HCT116 (cell line): ENCODE results near the gene ABCB6. TPM values are rescaled to one million over a fixed set of nuclear protein-coding genes. Genes with fewer than 3 reads are reported as not detected.
A peak's percentile ranks its signal among the peaks of the same experiment; 100 is the strongest.

ENCODE experiments used
- ATAC-seq: fragments of 200-7000 bp; cut with Tn5 transposase; 2 replicates; pipeline ENCODE4 v1.9.1; 2020; ENCODE audit warnings: mild to moderate bottlenecking, moderate library complexity
- BruUV-seq: library from RNA; stranded (reverse); fragments of 400-500 nt; replicated peaks from 2 replicates; lab custom pipeline; 2021; lab: Mats Ljungman, UMichigan
- CTCF ChIA-PET: fragments of 300-600 bp; sonication (Branson Sonifier 250); formaldehyde crosslinking; loops from one replicate; lab custom pipeline; 2021; ENCODE audit warnings: antibody characterized with exemption; lab: Charles Lee
- POLR2A ChIA-PET: fragments of 300-600, 350-600 bp; sonication (Branson Sonifier 250); formaldehyde crosslinking; loops from one replicate; lab custom pipeline; 2021; ENCODE audit warnings: antibody characterized with exemption; lab: Charles Lee
- RAD21 ChIA-PET, 2 experiments: fragments of 300-600 bp; sonication (Branson Sonifier 250); formaldehyde crosslinking; loops; one replicate each; lab custom pipeline; 2023; ENCODE audit warnings: low total read pairs in 2 of 2; ENCODE audit not compliant: uncharacterized antibody in 2 of 2, unreplicated experiment in 2 of 2, low non-redundant PET in 1 of 2; lab: Charles Lee
- DNase-seq: peaks from one replicate; pipeline ENCODE4 v3.0.0-alpha.2; 2010; ENCODE audit warnings: low read depth, low spot score
- H2AFZ ChIP-seq: fragments of 200-600 bp; shearing (Covaris generic), sonication (generic); 2 replicates; pipeline ENCODE4 v1.6.1; 2017; ENCODE audit warnings: low read depth, mixed run types, mixed read lengths, antibody characterized with exemption, low read length; ENCODE audit not compliant: poor library complexity, severe bottlenecking
- H3K27ac ChIP-seq: 2 replicates; pipeline ENCODE4 v1.5.1; 2012; ENCODE audit warnings: low read depth, low read length
- H3K27me3 ChIP-seq: fragments of 200-600 bp; sonication (generic); 2 replicates; pipeline ENCODE4 v1.6.1; 2016; ENCODE audit warnings: mixed run types, low read length, mixed read lengths; ENCODE audit not compliant: insufficient read depth
- H3K36me3 ChIP-seq, 2 experiments: fragments of 200-500 bp in 1 of 2; fragments of 200-600 bp in 1 of 2; sonication (Bioruptor generic) in 1 of 2; sonication (generic) in 1 of 2; 2 replicates each; pipeline versions ENCODE4 v1.5.1 to v1.6.1; 2014 to 2016; ENCODE audit warnings: low read length in 2 of 2, inconsistent platforms in 1 of 2, mixed read lengths in 1 of 2, mixed run types in 1 of 2; ENCODE audit not compliant: insufficient read depth in 2 of 2, control insufficient read depth in 1 of 2
- H3K4me1 ChIP-seq, 2 experiments: fragments of 200-600 bp in 1 of 2; sonication (generic) in 1 of 2; 2 replicates each; pipeline versions ENCODE4 v1.5.1 to v1.6.1; 2012 to 2017; ENCODE audit warnings: low read length in 2 of 2, inconsistent platforms in 1 of 2, mild to moderate bottlenecking in 1 of 2, mixed read lengths in 1 of 2, mixed run types in 1 of 2, moderate library complexity in 1 of 2; ENCODE audit not compliant: insufficient read depth in 2 of 2, control insufficient read depth in 1 of 2
- H3K4me2 ChIP-seq: fragments of 200-600 bp; sonication (generic); 2 replicates; pipeline ENCODE4 v1.6.1; 2017; ENCODE audit warnings: mixed run types, low read length, mixed read lengths
- H3K4me3 ChIP-seq, 2 experiments: fragments of 200-600 bp in 1 of 2; sonication (generic) in 1 of 2; replicated peaks in 1 of 2; 2 replicates each; pipeline ENCODE4 v1.5.1; 2011 to 2016; ENCODE audit warnings: low read length in 2 of 2, control low read depth in 1 of 2, low read depth in 1 of 2, mild to moderate bottlenecking in 1 of 2, mixed read lengths in 1 of 2, mixed run types in 1 of 2
- H3K79me2 ChIP-seq: fragments of 200-600 bp; sonication (generic); 2 replicates; pipeline ENCODE4 v1.6.1; 2017; ENCODE audit warnings: mild to moderate bottlenecking, mixed run types, low read length, moderate library complexity, mixed read lengths; ENCODE audit not compliant: insufficient read depth
- H3K9ac ChIP-seq: fragments of 200-600 bp; sonication (generic); 2 replicates; pipeline ENCODE4 v1.6.1; 2016; ENCODE audit warnings: low read length, mixed read lengths
- H3K9me2 ChIP-seq: fragments of 200-600 bp; sonication (generic), shearing (Covaris generic); 2 replicates; pipeline ENCODE4 v1.6.1; 2017; ENCODE audit warnings: mixed run types, mild to moderate bottlenecking, moderate library complexity; ENCODE audit not compliant: insufficient read depth
- H3K9me3 ChIP-seq, 2 experiments: fragments of 200-500 bp in 1 of 2; fragments of 200-600 bp in 1 of 2; sonication (Bioruptor generic) in 1 of 2; sonication (generic) in 1 of 2; 2 replicates each; pipeline ENCODE4 v1.6.1; 2014 to 2017; ENCODE audit warnings: low read length in 2 of 2, mixed read lengths in 2 of 2, inconsistent platforms in 1 of 2, low read depth in 1 of 2, mild to moderate bottlenecking in 1 of 2, mixed run types in 1 of 2, moderate library complexity in 1 of 2; ENCODE audit not compliant: control insufficient read depth in 1 of 2, insufficient read depth in 1 of 2
- H4K20me1 ChIP-seq: fragments of 200-600 bp; sonication (generic), shearing (Covaris generic); 2 replicates; pipeline ENCODE4 v1.6.1; 2017; ENCODE audit warnings: mixed run types, mild to moderate bottlenecking, moderate library complexity; ENCODE audit not compliant: insufficient read depth
- CBX3 ChIP-seq: IDR thresholded peaks from 2 replicates; pipeline ENCODE4 v1.6.1; 2012; ENCODE audit warnings: low read depth
- EGR1 ChIP-seq: IDR thresholded peaks from 2 replicates; pipeline ENCODE4 v1.6.1; 2012; ENCODE audit warnings: low read depth
- EZH2 ChIP-seq: fragments of 200-600 bp; sonication (generic); IDR thresholded peaks from 2 replicates; pipeline ENCODE4 v1.6.1; 2017; ENCODE audit warnings: antibody characterized with exemption, mixed run types
- EZH2phosphoT487 ChIP-seq: fragments of 200-600 bp; IDR thresholded peaks from 2 replicates; pipeline ENCODE4 v1.6.1; 2018; ENCODE audit warnings: antibody characterized with exemption, borderline replicate concordance
- FOSL1 ChIP-seq: IDR thresholded peaks from 2 replicates; pipeline ENCODE4 v1.6.1; 2012; ENCODE audit warnings: low read depth
- JUND ChIP-seq: IDR thresholded peaks from 2 replicates; pipeline ENCODE4 v1.6.1; 2012
- POLR2A ChIP-seq: IDR thresholded peaks from 2 replicates; pipeline ENCODE4 v1.7.0; 2011; ENCODE audit warnings: borderline replicate concordance; ENCODE audit not compliant: insufficient read depth, insufficient read length; ENCODE audit errors: extremely low read depth
- RAD21 ChIP-seq: IDR thresholded peaks from 2 replicates; pipeline ENCODE4 v1.6.1; 2012; ENCODE audit warnings: low read depth, mild to moderate bottlenecking
- SIN3A ChIP-seq: IDR thresholded peaks from 2 replicates; pipeline ENCODE4 v1.6.1; 2012; ENCODE audit warnings: low read depth
- SRF ChIP-seq: IDR thresholded peaks from 2 replicates; pipeline ENCODE4 v1.6.1; 2012; ENCODE audit warnings: low read depth
- TCF7L2 ChIP-seq: IDR thresholded peaks from 2 replicates; pipeline ENCODE4 v1.7.0; 2011; ENCODE audit warnings: borderline replicate concordance, inconsistent platforms; ENCODE audit not compliant: insufficient read depth, insufficient read length; ENCODE audit errors: extremely low read depth
- YY1 ChIP-seq: IDR thresholded peaks from 2 replicates; pipeline ENCODE4 v1.6.1; 2011; ENCODE audit warnings: low read length, low read depth, moderate library complexity, mild to moderate bottlenecking; ENCODE audit not compliant: insufficient replicate concordance; ENCODE audit errors: extremely low read depth
- ZFX ChIP-seq: fragments of 450-650 bp; IDR thresholded peaks from 2 replicates; pipeline ENCODE4 v1.6.1; 2017
- ZNF274 ChIP-seq: fragments of 200-500 bp; sonication (Bioruptor generic); IDR thresholded peaks from 2 replicates; pipeline ENCODE4 v1.6.1; 2014; ENCODE audit warnings: mild to moderate bottlenecking, low read depth, low read length, inconsistent platforms
- intact Hi-C: fragments of 100-400 bp; cut with micrococcal nuclease; formaldehyde crosslinking; loops from 2 replicates; pipeline ENCODE4 v1.10.0; 2022
- total RNA-seq: library from RNA; stranded (reverse); gene quantifications from one replicate; pipeline ENCODE4 v1.2.1, GENCODE V29; 2021; ENCODE audit not compliant: unreplicated experiment
- TF ChIP-seq, protein P1 (sequence below): IDR thresholded peaks from 2 replicates; pipeline ENCODE4 v1.6.1; 2011; ENCODE audit warnings: mild to moderate bottlenecking, low read length, moderate library complexity; ENCODE audit not compliant: insufficient replicate concordance; ENCODE audit errors: extremely low read depth
- TF ChIP-seq, protein P2 (sequence below), 3 experiments: fragments of 200-600 bp in 1 of 3; sonication (generic) in 1 of 3; IDR thresholded peaks in 2 of 3; conservative IDR thresholded peaks in 1 of 3; 2 replicates each; pipeline ENCODE4 v1.5.1; 2012 to 2017; ENCODE audit warnings: low read depth in 2 of 3, low read length in 2 of 3, antibody characterized with exemption in 1 of 3, borderline replicate concordance in 1 of 3, control low read depth in 1 of 3, mild to moderate bottlenecking in 1 of 3, mixed read lengths in 1 of 3, mixed run types in 1 of 3, moderate library complexity in 1 of 3; ENCODE audit not compliant: insufficient read depth in 1 of 3
- TF ChIP-seq, protein P3 (sequence below): IDR thresholded peaks from 2 replicates; pipeline ENCODE4 v1.6.1; 2012

ABCB6 gene
- total RNA-seq, 1 experiment from 2014 or later: 24.5 TPM

DNA sequence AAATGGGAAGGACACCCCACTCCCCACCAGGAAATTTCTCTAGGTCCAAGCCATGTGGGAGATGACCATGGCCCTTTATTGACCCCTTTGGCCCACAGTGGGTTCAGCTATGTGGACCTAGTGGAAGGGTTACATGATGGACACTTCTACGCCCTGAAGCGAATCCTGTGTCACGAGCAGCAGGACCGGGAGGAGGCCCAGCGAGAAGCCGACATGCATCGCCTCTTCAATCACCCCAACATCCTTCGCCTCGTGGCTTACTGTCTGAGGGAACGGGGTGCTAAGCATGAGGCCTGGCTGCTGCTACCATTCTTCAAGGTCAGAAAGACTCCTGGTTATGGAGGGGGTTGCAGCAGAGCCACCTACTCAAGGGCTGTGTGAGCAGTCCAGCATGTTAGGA lies 27.8 kb upstream of the ABCB6 start:
- ChIA-PET RAD21 (no interaction called here), POLR2A (interaction anchor here (2.5 kb wide), 1 partner anchor 18 kb away, joined by 7 read pairs; the partner anchor contains the start of genes ANKZF1 and ATG9A)
- Histone ChIP-seq H3K27me3 (no peaks in the 10 kb centered on the region), H4K20me1 (no peaks in the 10 kb centered on the region), H3K36me3 (peaks cover 3 to 5% of the 10 kb centered on the region in 2 experiments; a peak in 2 of 4 replicates), H3K4me3 (peak overlapping the region; percentile 80 to 96), H3K4me2 (peak overlapping the region; percentile 87), H3K9ac (peak overlapping the region; percentile 82; the same call in 1 of the 2 replicates), H3K9me3 (no peaks in the 10 kb centered on the region), H3K27ac (no peak overlapping the region), H2AFZ (no peak overlapping the region)
- DNase-seq: no peak
- no TSS peak for BruUV-seq
- intact Hi-C loops: no loop called here
- ATAC-seq: no peak
- TF ChIP-seq FOSL1 (no peak), POLR2A (no peak)
- TF ChIP-seq, all 23 proteins: peak for 0
- Histone ChIP-seq H3K79me2 (peaks cover 17% of the 10 kb centered on the region; the same call in 1 of the 2 replicates), H3K4me1 (peaks cover 29 to 44% of the 10 kb centered on the region in 2 experiments), H3K9me2 (no peaks in the 10 kb centered on the region)
- CTCF ChIA-PET: interaction anchor here (1.0 to 2.6 kb wide), 3 partner anchors 33 to 349 kb away, joined by 3 to 19 read pairs (median 3); partner anchors contain the start of gene DNAJB2

DNA sequence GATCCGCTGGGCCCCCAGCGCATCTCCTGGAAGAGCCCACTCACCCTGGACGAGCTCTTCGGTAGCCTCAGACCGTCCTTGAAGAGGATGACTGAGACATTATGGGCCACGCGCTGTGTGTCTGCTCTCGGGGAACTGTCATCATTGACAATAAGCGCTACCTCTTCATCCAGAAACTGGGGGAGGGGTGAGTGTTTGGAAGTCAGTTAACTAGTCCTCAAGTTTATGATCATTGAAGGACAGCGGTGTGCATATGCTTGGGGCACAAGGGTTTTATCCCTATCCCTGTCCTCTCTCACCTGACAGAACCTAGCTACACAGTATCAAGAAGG lies 27.1 kb upstream of the ABCB6 start:
- H3K9me3 ChIP-seq: no peaks in the 10 kb centered on the region
- intact Hi-C loops: no loop called here
- H4K20me1 ChIP-seq: no peaks in the 10 kb centered on the region
- peak overlapping the region; percentile 87 for H3K4me2 ChIP-seq
- ChIA-PET RAD21 (no interaction called here), POLR2A (interaction anchor here (1.4 to 2.5 kb wide), 2 partner anchors 17 to 29 kb away, joined by 7 to 8 read pairs; partner anchors contain the start of genes ANKZF1 and ATG9A), CTCF (interaction anchor here (0.6 to 2.6 kb wide), 4 partner anchors 33 to 599 kb away, joined by 3 to 19 read pairs (median 3); partner anchors contain the start of gene DNAJB2)
- no peaks in the 10 kb centered on the region for H3K27me3 ChIP-seq
- ATAC-seq: no peak
- peak overlapping the region; percentile 80 to 96 for H3K4me3 ChIP-seq
- BruUV-seq: no TSS peak
- H3K79me2 ChIP-seq: peaks cover 14% of the 10 kb centered on the region; the same call in 1 of the 2 replicates
- no peaks in the 10 kb centered on the region for H3K9me2 ChIP-seq
- peaks cover 29 to 41% of the 10 kb centered on the region in 2 experiments for H3K4me1 ChIP-seq
- peak overlapping the region; percentile 82 for H3K9ac ChIP-seq
- H3K27ac ChIP-seq: peak overlapping the region; percentile 79
- no peak for DNase-seq
- peaks cover 0 to 5% of the 10 kb centered on the region in 2 experiments; a peak in 2 of 4 replicates for H3K36me3 ChIP-seq
- no peak overlapping the region for H2AFZ ChIP-seq
- TF ChIP-seq, protein P1, sequence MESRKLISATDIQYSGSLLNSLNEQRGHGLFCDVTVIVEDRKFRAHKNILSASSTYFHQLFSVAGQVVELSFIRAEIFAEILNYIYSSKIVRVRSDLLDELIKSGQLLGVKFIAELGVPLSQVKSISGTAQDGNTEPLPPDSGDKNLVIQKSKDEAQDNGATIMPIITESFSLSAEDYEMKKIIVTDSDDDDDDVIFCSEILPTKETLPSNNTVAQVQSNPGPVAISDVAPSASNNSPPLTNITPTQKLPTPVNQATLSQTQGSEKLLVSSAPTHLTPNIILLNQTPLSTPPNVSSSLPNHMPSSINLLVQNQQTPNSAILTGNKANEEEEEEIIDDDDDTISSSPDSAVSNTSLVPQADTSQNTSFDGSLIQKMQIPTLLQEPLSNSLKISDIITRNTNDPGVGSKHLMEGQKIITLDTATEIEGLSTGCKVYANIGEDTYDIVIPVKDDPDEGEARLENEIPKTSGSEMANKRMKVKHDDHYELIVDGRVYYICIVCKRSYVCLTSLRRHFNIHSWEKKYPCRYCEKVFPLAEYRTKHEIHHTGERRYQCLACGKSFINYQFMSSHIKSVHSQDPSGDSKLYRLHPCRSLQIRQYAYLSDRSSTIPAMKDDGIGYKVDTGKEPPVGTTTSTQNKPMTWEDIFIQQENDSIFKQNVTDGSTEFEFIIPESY: no peak
- TF ChIP-seq EZH2phosphoT487 (no peak), YY1 (no peak), CBX3 (no peak), RAD21 (no peak), EZH2 (no peak), EGR1 (no peak), POLR2A (no peak), SIN3A (no peak), ZNF274 (no peak), TCF7L2 (no peak), ZFX (no peak), SRF (no peak), JUND (no peak)
- TF ChIP-seq, protein P2, sequence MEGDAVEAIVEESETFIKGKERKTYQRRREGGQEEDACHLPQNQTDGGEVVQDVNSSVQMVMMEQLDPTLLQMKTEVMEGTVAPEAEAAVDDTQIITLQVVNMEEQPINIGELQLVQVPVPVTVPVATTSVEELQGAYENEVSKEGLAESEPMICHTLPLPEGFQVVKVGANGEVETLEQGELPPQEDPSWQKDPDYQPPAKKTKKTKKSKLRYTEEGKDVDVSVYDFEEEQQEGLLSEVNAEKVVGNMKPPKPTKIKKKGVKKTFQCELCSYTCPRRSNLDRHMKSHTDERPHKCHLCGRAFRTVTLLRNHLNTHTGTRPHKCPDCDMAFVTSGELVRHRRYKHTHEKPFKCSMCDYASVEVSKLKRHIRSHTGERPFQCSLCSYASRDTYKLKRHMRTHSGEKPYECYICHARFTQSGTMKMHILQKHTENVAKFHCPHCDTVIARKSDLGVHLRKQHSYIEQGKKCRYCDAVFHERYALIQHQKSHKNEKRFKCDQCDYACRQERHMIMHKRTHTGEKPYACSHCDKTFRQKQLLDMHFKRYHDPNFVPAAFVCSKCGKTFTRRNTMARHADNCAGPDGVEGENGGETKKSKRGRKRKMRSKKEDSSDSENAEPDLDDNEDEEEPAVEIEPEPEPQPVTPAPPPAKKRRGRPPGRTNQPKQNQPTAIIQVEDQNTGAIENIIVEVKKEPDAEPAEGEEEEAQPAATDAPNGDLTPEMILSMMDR (IDR thresholded peaks at IDR 0.05 in 2 of 3, conservative IDR thresholded peaks at IDR 0.05 in 1 of 3; ENCODE audit: borderline replicate concordance in 1 of 3, insufficient read depth in 1 of 3, low read depth in 2 of 3, low read length in 2 of 3): no peak
- TF ChIP-seq, protein P3, sequence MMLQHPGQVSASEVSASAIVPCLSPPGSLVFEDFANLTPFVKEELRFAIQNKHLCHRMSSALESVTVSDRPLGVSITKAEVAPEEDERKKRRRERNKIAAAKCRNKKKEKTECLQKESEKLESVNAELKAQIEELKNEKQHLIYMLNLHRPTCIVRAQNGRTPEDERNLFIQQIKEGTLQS: no peak
